Bronchial epithelial cell (primary cell): Measurements from ENCODE around the gene ZNF668. TPM values are rescaled to one million over a fixed set of nuclear protein-coding genes. Genes with fewer than 3 reads are reported as not detected.

Experiments used
- DNase-seq: peaks from one replicate; pipeline ENCODE4 v3.0.0-alpha.2; 2010; ENCODE audit warnings: low read depth
- FAIRE-seq: peaks from 2 replicates; lab custom pipeline; 2011; peaks lifted over from hg19 to GRCh38; lab: Jason Lieb, UNC
- H3K27me3 ChIP-seq: 2 replicates; pipeline ENCODE4 v1.5.1; 2011; ENCODE audit warnings: low read length; ENCODE audit not compliant: control insufficient read depth, insufficient read depth
- H3K36me3 ChIP-seq: 2 replicates; pipeline ENCODE4 v1.5.1; 2011; ENCODE audit warnings: low read length; ENCODE audit not compliant: control insufficient read depth, insufficient read depth
- H3K4me3 ChIP-seq: 2 replicates; pipeline ENCODE4 v1.5.1; 2011; ENCODE audit warnings: mild to moderate bottlenecking, low read depth, low read length, control low read depth
- total RNA-seq: library from RNA; depleted of rRNA; stranded (reverse); fragments of >200 nt; gene quantifications from 2 replicates; pipeline ENCODE4 v1.2.1, GENCODE V29; 2014
- TF ChIP-seq, protein P1 (sequence below): IDR thresholded peaks from 2 replicates; pipeline ENCODE4 v1.5.1; 2011; ENCODE audit warnings: mild to moderate bottlenecking, moderate library complexity, low read length, control low read depth, inconsistent platforms; ENCODE audit not compliant: insufficient read depth, severe bottlenecking

The ZNF668 gene
- total RNA-seq, 1 donor from 2014 or later = 8.2 TPM

DNA sequence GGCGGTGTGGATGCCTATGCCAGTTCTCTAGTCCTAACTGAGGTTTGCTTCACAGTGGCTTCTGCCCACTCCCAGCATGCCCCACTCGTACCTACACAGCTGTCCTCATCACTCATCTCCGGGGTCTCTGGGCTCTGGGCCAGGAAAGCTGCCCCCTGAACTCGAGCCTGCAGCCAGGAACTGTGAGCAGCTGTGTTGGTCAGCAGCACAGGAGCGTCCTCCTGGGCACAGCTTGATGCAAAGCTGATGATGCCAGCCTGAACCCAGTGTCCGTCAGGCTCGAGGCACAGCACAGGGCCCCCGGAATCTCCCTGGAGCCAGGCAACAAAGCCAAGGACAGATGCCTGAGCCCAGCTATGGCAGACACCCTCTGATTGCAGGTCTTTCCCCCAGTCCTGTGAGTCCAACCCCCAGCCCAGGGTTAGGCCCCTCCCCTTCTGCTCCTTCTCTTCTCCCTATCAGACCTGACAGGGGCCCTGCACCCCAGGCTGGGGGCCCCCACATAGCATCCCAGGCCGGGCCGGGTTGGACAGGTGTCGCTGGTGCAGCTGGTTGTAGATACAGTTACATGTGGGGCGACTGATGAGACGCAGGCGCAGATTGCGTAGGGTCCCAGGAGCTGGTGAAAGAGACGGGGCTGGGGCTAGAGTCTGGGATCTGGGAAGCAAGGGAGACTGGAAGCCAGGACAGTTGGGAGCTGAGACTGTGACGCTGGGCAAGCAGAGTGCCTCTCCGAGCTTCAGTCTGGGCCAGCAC, 12.0 kb upstream of the ZNF668 start:
- Histone ChIP-seq H3K27me3 (no peaks in the 10 kb centered on the region), H3K4me3 (no peak overlapping the region), H3K36me3 (peaks cover 11% of the 10 kb centered on the region)
- FAIRE-seq = no peak
- TF ChIP-seq, protein P1, sequence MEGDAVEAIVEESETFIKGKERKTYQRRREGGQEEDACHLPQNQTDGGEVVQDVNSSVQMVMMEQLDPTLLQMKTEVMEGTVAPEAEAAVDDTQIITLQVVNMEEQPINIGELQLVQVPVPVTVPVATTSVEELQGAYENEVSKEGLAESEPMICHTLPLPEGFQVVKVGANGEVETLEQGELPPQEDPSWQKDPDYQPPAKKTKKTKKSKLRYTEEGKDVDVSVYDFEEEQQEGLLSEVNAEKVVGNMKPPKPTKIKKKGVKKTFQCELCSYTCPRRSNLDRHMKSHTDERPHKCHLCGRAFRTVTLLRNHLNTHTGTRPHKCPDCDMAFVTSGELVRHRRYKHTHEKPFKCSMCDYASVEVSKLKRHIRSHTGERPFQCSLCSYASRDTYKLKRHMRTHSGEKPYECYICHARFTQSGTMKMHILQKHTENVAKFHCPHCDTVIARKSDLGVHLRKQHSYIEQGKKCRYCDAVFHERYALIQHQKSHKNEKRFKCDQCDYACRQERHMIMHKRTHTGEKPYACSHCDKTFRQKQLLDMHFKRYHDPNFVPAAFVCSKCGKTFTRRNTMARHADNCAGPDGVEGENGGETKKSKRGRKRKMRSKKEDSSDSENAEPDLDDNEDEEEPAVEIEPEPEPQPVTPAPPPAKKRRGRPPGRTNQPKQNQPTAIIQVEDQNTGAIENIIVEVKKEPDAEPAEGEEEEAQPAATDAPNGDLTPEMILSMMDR = no peak
- no peak for DNase-seq

DNA sequence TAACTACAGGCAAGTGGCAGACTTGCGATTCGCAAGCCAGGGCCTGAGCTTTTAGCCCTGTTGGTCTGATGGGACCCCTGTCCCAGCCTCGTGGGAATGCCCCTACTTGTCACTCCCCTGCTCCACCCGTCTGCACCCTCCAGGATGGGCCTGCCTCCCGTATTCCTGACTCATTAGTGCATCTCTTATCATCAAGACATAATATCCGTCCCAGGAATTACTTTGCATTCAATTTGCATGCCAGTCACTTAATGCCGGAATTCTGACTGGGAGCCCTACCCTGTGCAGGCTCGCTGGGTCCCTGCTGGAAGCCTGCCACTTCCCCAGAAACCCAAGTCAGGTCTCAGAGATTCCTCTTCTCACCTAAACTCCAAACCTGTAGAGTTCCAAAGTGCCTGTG, 11.4 kb upstream of the ZNF668 start:
- TF ChIP-seq, protein P1 = no peak
- Histone ChIP-seq H3K36me3 (peaks cover 13% of the 10 kb centered on the region), H3K27me3 (no peaks in the 10 kb centered on the region), H3K4me3 (no peak overlapping the region)
- no peak for FAIRE-seq
- DNase-seq = no peak

DNA sequence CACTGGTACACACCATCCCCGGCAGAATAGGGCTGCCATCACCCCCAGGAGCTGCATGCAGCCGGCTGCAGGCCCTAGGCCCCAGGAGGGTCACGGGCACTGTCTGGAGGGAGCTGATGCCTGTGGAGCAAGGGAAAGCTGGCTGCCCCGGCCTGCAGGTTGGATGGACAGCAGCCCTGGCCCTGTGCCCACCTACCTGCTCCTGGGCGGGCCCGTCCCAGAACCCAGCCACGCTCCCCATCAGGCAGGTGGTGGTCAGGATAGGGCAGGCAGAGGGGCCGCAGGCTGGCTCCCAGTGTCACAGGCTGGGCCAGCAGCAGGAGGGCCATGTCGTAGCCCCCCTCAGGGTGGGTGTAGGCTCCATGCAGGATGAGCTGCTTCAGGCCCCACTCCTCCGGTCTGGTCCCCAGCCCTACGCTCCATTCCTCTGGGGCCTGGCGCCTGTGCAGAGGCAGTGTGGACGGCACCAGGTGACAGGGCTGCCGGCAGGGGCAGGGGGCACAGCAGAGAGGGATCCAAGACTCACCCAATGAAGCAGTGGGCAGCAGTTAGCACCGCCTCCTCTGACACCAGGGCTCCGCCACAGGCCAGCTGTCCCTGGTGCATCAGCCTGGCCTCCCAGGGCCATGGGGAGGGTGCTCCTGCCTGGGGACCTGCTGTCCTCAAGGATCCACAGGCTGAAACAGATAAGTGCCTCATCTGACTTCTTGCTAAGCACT, 10.7 kb upstream of the ZNF668 start:
- Histone ChIP-seq H3K27me3 (no peaks in the 10 kb centered on the region), H3K4me3 (no peak overlapping the region), H3K36me3 (peaks cover 15% of the 10 kb centered on the region)
- no peak for FAIRE-seq
- no peak for DNase-seq
- TF ChIP-seq, protein P1 = no peak

DNA sequence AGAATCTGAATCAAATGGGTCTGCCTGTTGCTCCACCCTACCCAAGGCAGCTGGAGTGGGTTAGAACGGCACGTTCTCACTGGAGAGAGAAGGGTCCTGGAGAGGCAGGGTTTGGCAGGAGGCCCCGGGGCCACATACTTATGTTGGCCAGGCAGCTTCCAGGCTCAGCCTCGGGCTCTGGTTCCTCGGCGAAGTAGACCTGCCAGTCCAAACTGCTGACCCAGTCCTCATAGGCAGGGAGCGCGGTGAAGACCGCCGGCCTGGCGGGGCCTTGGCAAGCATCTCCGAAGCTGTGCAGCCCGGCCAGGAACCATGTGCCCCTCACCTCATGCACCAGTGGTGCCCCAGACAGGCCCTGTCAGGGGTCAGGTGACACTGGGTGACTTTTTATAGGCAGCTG, 9.9 kb upstream of the ZNF668 start:
- DNase-seq = no peak
- Histone ChIP-seq H3K36me3 (peaks cover 18% of the 10 kb centered on the region), H3K4me3 (no peak overlapping the region), H3K27me3 (no peaks in the 10 kb centered on the region)
- FAIRE-seq = no peak
- TF ChIP-seq, protein P1 = no peak

DNA sequence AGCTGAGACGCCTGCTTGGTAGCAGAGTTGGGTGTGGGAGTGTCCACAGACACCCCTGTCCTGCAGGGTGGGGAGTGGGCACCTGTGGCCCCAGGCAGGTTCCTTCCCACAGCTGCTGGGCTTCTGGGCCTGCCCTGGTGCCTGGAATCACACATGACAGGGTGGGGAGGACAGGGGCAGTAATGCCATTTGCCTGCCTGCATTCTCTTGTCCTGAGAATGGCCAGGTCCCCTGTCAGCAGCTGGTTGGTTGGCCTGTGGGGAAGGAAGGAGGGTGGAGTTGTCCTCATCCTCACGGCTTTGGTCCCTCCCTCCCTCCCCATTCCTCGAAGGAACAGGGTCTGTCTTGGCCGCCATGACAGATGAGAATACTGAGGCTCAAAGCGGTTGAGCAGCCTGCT, 9.5 kb upstream of the ZNF668 start:
- H3K36me3 ChIP-seq = peaks cover 21% of the 10 kb centered on the region

More for the DNA sequence above, 9.5 kb upstream of the ZNF668 start:
- no peak for DNase-seq
- FAIRE-seq = no peak
- Histone ChIP-seq H3K27me3 (no peaks in the 10 kb centered on the region), H3K4me3 (no peak overlapping the region)
- TF ChIP-seq, protein P1 = no peak
